HG02798 (cell line): ENCODE results near the gene PNCK.

Source experiments
- ATAC-seq: cut with Tn5 transposase; IDR thresholded peaks from one replicate; pipeline ENCODE4 v1.9.1; 2021; ENCODE audit warnings: mild to moderate bottlenecking; ENCODE audit not compliant: unreplicated experiment, poor library complexity

The PNCK gene

GRCh38 chrX:153643431-153644351, 29.9 kb downstream of the PNCK start:
- ATAC-seq: no peak

GRCh38 chrX:153642655-153643430, 30.8 kb downstream of the PNCK start:
- no peak for ATAC-seq

- ATAC-seq: no peak
Measured at GRCh38 chrX:153642051-153642654, 31.5 kb downstream of the PNCK start.

GRCh38 chrX:153641627-153642026, 32.0 kb downstream of the PNCK start:
- no peak for ATAC-seq

GRCh38 chrX:153640736-153641575, 32.7 kb downstream of the PNCK start:
- ATAC-seq: no peak

GRCh38 chrX:153640045-153640686, 33.4 kb downstream of the PNCK start:
- ATAC-seq: no peak

GRCh38 chrX:153639177-153640044, 34.2 kb downstream of the PNCK start:
- ATAC-seq: no peak

GRCh38 chrX:153638436-153639176, 35.0 kb downstream of the PNCK start:
- ATAC-seq: no peak

GRCh38 chrX:153638041-153638371, 35.6 kb downstream of the PNCK start:
- ATAC-seq: no peak

- ATAC-seq: no peak
Measured at GRCh38 chrX:153637121-153638040, 36.2 kb downstream of the PNCK start.

GRCh38 chrX:153636716-153637115, 36.9 kb downstream of the PNCK start:
- no peak for ATAC-seq

- no peak for ATAC-seq
Measured at GRCh38 chrX:153635788-153636668, 37.6 kb downstream of the PNCK start.

- no peak for ATAC-seq
Measured at GRCh38 chrX:153635388-153635787, 38.2 kb downstream of the PNCK start.

- ATAC-seq: no peak
Measured at GRCh38 chrX:153634832-153635231, 38.8 kb downstream of the PNCK start.

GRCh38 chrX:153634236-153634635, 39.4 kb downstream of the PNCK start:
- ATAC-seq: no peak

GRCh38 chrX:153633607-153634180, 39.9 kb downstream of the PNCK start:
- no peak for ATAC-seq
